ENCODE results near the gene GPS1.

DNA sequence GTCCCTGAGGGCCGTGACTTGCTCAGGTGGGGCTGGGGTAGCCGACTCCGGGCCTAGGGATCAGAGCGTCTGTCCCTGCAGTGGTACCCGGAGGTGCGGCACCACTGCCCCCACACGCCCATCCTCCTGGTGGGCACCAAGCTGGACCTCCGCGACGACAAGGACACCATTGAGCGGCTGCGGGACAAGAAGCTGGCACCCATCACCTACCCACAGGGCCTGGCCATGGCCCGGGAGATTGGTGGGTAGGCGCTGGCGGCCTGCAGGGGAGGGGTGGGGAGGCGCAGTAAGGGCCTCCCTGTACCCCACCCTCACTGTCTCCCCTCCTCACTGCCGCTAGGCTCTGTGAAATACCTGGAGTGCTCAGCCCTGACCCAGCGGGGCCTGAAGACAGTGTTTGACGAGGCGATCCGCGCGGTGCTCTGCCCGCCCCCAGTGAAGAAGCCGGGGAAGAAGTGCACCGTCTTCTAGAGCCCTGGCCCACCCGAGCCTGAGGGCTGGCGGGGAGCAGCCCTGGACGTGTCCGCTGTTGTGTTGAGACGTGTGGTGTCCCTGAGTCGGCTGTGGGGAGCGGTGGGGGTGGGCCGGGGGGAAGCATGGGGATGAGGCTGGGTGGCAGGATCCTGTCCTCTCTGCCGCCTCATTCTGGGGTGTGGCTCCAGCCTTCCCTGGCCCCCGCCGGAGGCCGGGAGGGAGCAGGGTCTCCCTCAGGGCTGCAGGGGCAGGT lies 18.2 kb upstream of the GPS1 start:
- TF ChIP-seq GATA3 (IDR thresholded peaks at IDR 0.05; ENCODE audit: low read depth, low read length) (no peak), GATA2 (IDR thresholded peaks at IDR 0.05; ENCODE audit: low read depth, low read length) (no peak)
